Left lobe of liver (tissue), 2 donors: Measurements from ENCODE around the gene DYSF. TPM values are rescaled to one million over a fixed set of nuclear protein-coding genes. Genes with fewer than 3 reads are reported as not detected.

Experiments
- ATAC-seq: fragments of 200-7000 bp; cut with Tn5 transposase; one replicate; pipeline ENCODE4 v1.9.1; 2020; ENCODE audit warnings: mild to moderate bottlenecking, moderate library complexity
- DNase-seq: peaks from one replicate; pipeline ENCODE4 v3.0.0-alpha.2; 2020; ENCODE audit warnings: low spot score
- total RNA-seq: library from RNA; stranded (reverse); gene quantifications from one replicate; pipeline ENCODE4 v1.2.1, GENCODE V29; 2021
- donor health status: DM: no; HTN: no; CAD: no; lungs with moderate emphysema.
- donor health status: DM: no; HTN: yes; CAD: no.

The DYSF gene
- total RNA-seq, 1 donor from 2014 or later: 30.0 TPM

GRCh38 chr2:71596011-71596410 is 142.7 kb downstream of the DYSF start:
- DNase-seq (no peak), ATAC-seq (no peak)

- DNase-seq: no peak
- no peak for ATAC-seq
Measured at GRCh38 chr2:71597756-71598155, 144.4 kb downstream of the DYSF start.

- ATAC-seq (no peak), DNase-seq (no peak)
Measured at GRCh38 chr2:71598526-71598925, 145.2 kb downstream of the DYSF start.

- DNase-seq: no peak
- ATAC-seq: no peak
Measured at GRCh38 chr2:71599038-71599437, 145.7 kb downstream of the DYSF start.

GRCh38 chr2:71599646-71600236 is 146.4 kb downstream of the DYSF start:
- no peak for ATAC-seq
- DNase-seq: no peak

- no peak for ATAC-seq
- DNase-seq: no peak
Measured at GRCh38 chr2:71600555-71600954, 147.2 kb downstream of the DYSF start.

- ATAC-seq: no peak
- DNase-seq: no peak
Measured at GRCh38 chr2:71601136-71602114, 148.1 kb downstream of the DYSF start.

GRCh38 chr2:71602115-71602495 is 148.7 kb downstream of the DYSF start:
- DNase-seq (no peak), ATAC-seq (no peak)

GRCh38 chr2:71602581-71602980 is 149.2 kb downstream of the DYSF start:
- no peak for DNase-seq
- no peak for ATAC-seq

GRCh38 chr2:71603311-71603811 is 150.0 kb downstream of the DYSF start:
- ATAC-seq (no peak), DNase-seq (no peak)

- DNase-seq (peak; percentile 33), ATAC-seq (no peak)
Measured at GRCh38 chr2:71603851-71604725, 150.7 kb downstream of the DYSF start.

GRCh38 chr2:71604726-71605120 is 151.4 kb downstream of the DYSF start:
- ATAC-seq: no peak
- peak; percentile 26 for DNase-seq

- peak; percentile 29 for DNase-seq
- no peak for ATAC-seq
Measured at GRCh38 chr2:71605173-71605641, 151.8 kb downstream of the DYSF start.

GRCh38 chr2:71605781-71606241 is 152.4 kb downstream of the DYSF start:
- DNase-seq (peak; percentile 41), ATAC-seq (no peak)

GRCh38 chr2:71606244-71606643 is 152.9 kb downstream of the DYSF start:
- ATAC-seq (no peak), DNase-seq (no peak)

- ATAC-seq (no peak), DNase-seq (peak; percentile 36)
Measured at GRCh38 chr2:71607151-71607889, 154.0 kb downstream of the DYSF start.

GRCh38 chr2:71608034-71608433 is 154.7 kb downstream of the DYSF start:
- no peak for ATAC-seq
- peak; percentile 12 for DNase-seq

GRCh38 chr2:71608441-71608840 is 155.1 kb downstream of the DYSF start:
- peak; percentile 18 for DNase-seq
- ATAC-seq: no peak

- ATAC-seq: no peak
- DNase-seq: peak; percentile 37
Measured at GRCh38 chr2:71609029-71609428, 155.7 kb downstream of the DYSF start.

- no peak for DNase-seq
- ATAC-seq: no peak
Measured at GRCh38 chr2:71609441-71609840, 156.1 kb downstream of the DYSF start.
